PC-9 (cell line): ENCODE measurements around the gene MRC2. TPM values are rescaled to one million over a fixed set of nuclear protein-coding genes. Genes with fewer than 3 reads are reported as not detected.

Source experiments
- BruUV-seq: library from RNA; stranded (reverse); fragments of 400-500 nt; replicated peaks from 2 replicates; lab custom pipeline; 2021; lab: Mats Ljungman, UMichigan
- CTCF ChIA-PET: fragments of 300-600 bp; sonication (Branson Sonifier 250); formaldehyde crosslinking; loops from one replicate; lab custom pipeline; 2022; ENCODE audit warnings: antibody characterized with exemption; lab: Charles Lee
- POLR2A ChIA-PET: fragments of 300-600 bp; sonication (Branson Sonifier 250); formaldehyde crosslinking; loops from one replicate; lab custom pipeline; 2022; ENCODE audit warnings: antibody characterized with exemption; ENCODE audit not compliant: unreplicated experiment; lab: Charles Lee
- DNase-seq, 2 experiments: peaks; one replicate each; pipeline versions ENCODE4 v3.0.0 to v3.0.0-alpha.2; 2015 to 2022; ENCODE audit warnings: mixed read lengths in 1 of 2
- H2AFZ ChIP-seq: fragments of 200-600 bp; sonication (generic); 2 replicates; pipeline ENCODE4 v1.8.1; 2017; ENCODE audit warnings: antibody characterized with exemption
- H3F3A ChIP-seq: fragments of 200-600 bp; sonication (generic); 2 replicates; pipeline ENCODE4 v1.8.1; 2017; ENCODE audit warnings: antibody characterized with exemption, mild to moderate bottlenecking, low read depth; ENCODE audit not compliant: insufficient read depth
- H3K27ac ChIP-seq: fragments of 200-600 bp; sonication (generic); 2 replicates; pipeline ENCODE4 v1.6.1; 2016; ENCODE audit warnings: mixed run types
- H3K27me3 ChIP-seq: fragments of 200-600 bp; sonication (generic); 2 replicates; pipeline ENCODE4 v1.6.1; 2016; ENCODE audit warnings: low read depth, mixed run types; ENCODE audit not compliant: insufficient read depth
- H3K36me3 ChIP-seq: fragments of 200-600 bp; sonication (generic); 2 replicates; pipeline ENCODE4 v1.6.1; 2016; ENCODE audit warnings: low read depth, mixed run types
- H3K4me1 ChIP-seq: fragments of 200-600 bp; sonication (generic); replicated peaks from 2 replicates; pipeline ENCODE4 v1.6.1; 2016; ENCODE audit warnings: mixed run types; ENCODE audit not compliant: insufficient read depth
- H3K4me2 ChIP-seq: fragments of 200-600 bp; sonication (generic); 2 replicates; pipeline ENCODE4 v1.6.1; 2017; ENCODE audit warnings: mixed run types
- H3K4me3 ChIP-seq: fragments of 200-600 bp; sonication (generic); 2 replicates; pipeline ENCODE4 v1.6.1; 2016; ENCODE audit warnings: mixed run types
- H3K79me2 ChIP-seq: fragments of 200-600 bp; sonication (generic); 2 replicates; pipeline ENCODE4 v1.6.1; 2017; ENCODE audit warnings: low read depth, mixed run types
- H3K9me2 ChIP-seq: fragments of 200-600 bp; sonication (generic); 2 replicates; pipeline ENCODE4 v1.8.1; 2017; ENCODE audit warnings: mild to moderate bottlenecking; ENCODE audit not compliant: insufficient read depth
- H3K9me3 ChIP-seq: fragments of 200-600 bp; sonication (generic); 2 replicates; pipeline ENCODE4 v1.8.1; 2016; ENCODE audit warnings: low read depth; ENCODE audit not compliant: insufficient read depth
- H4K20me1 ChIP-seq: fragments of 200-600 bp; sonication (generic); 2 replicates; pipeline ENCODE4 v1.8.1; 2017; ENCODE audit not compliant: insufficient read depth
- CTCF ChIP-seq: fragments of 200-600 bp; sonication (generic); conservative IDR thresholded peaks from 2 replicates; pipeline ENCODE4 v1.6.1; 2017; ENCODE audit warnings: mixed run types, antibody characterized with exemption, mild to moderate bottlenecking, moderate library complexity
- EZH2 ChIP-seq: fragments of 200-600 bp; sonication (generic); IDR thresholded peaks from 2 replicates; pipeline ENCODE4 v1.8.0; 2017; ENCODE audit warnings: antibody characterized with exemption, low read depth
- intact Hi-C: fragments of 100-400 bp; cut with micrococcal nuclease; formaldehyde crosslinking; loops from one replicate; pipeline ENCODE4 v1.10.0; 2022; ENCODE audit not compliant: unreplicated experiment
- total RNA-seq: library from RNA; stranded (reverse); gene quantifications from 2 replicates; pipeline ENCODE4 v1.2.3, GENCODE V29; 2021

Gene MRC2
- total RNA-seq, 1 experiment from 2014 or later = 1.0 TPM

- no peaks in the 10 kb centered on the region for H3K9me3 ChIP-seq
- no peaks in the 10 kb centered on the region for H3K9me2 ChIP-seq
- no peak overlapping the region for H2AFZ ChIP-seq
- ChIA-PET CTCF (no interaction called here), POLR2A (no interaction called here)
- H3K36me3 ChIP-seq = no peaks in the 10 kb centered on the region
- no peaks in the 10 kb centered on the region; the same call in 1 of the 2 replicates for H3F3A ChIP-seq
- no peak for DNase-seq
- intact Hi-C loops = no loop called here
- no peaks in the 10 kb centered on the region for H3K27me3 ChIP-seq
- TF ChIP-seq EZH2 (no peak), CTCF (no peak)
- H3K27ac ChIP-seq = no peak overlapping the region
- no peaks in the 10 kb centered on the region for H4K20me1 ChIP-seq
- no TSS peak for BruUV-seq
- no peaks in the 10 kb centered on the region for H3K79me2 ChIP-seq
- no peak overlapping the region for H3K4me2 ChIP-seq
- H3K4me1 ChIP-seq = no peaks in the 10 kb centered on the region
- no peak overlapping the region for H3K4me3 ChIP-seq
These were observed 53.1 kb downstream of the MRC2 start for GRCh38 chr17:62680541-62681052.

- Histone ChIP-seq H3F3A (no peaks in the 10 kb centered on the region; the same call in 1 of the 2 replicates), H3K9me3 (no peaks in the 10 kb centered on the region), H4K20me1 (no peaks in the 10 kb centered on the region), H3K9me2 (no peaks in the 10 kb centered on the region), H3K4me1 (no peaks in the 10 kb centered on the region), H3K36me3 (no peaks in the 10 kb centered on the region), H3K79me2 (no peaks in the 10 kb centered on the region), H3K27me3 (no peaks in the 10 kb centered on the region), H2AFZ (no peak overlapping the region), H3K4me2 (no peak overlapping the region), H3K27ac (no peak overlapping the region), H3K4me3 (no peak overlapping the region)
- CTCF ChIA-PET = no interaction called here
- intact Hi-C loops = no loop called here
- DNase-seq = no peak
- no TSS peak for BruUV-seq
- no peak for TF ChIP-seq EZH2
- no peak for TF ChIP-seq CTCF
- POLR2A ChIA-PET = no interaction called here
These were observed 53.8 kb downstream of the MRC2 start for GRCh38 chr17:62681061-62681938.

- BruUV-seq = no TSS peak
- Histone ChIP-seq H3K36me3 (no peaks in the 10 kb centered on the region), H4K20me1 (no peaks in the 10 kb centered on the region), H3K27me3 (no peaks in the 10 kb centered on the region), H3K9me2 (no peaks in the 10 kb centered on the region), H2AFZ (no peak overlapping the region), H3K4me1 (no peaks in the 10 kb centered on the region), H3K79me2 (no peaks in the 10 kb centered on the region), H3F3A (no peaks in the 10 kb centered on the region; the same call in 1 of the 2 replicates), H3K4me3 (no peak overlapping the region), H3K27ac (no peak overlapping the region), H3K9me3 (no peaks in the 10 kb centered on the region), H3K4me2 (no peak overlapping the region)
- DNase-seq = no peak
- intact Hi-C loops = no loop called here
- POLR2A ChIA-PET = no interaction called here
- no peak for TF ChIP-seq EZH2
- no peak for TF ChIP-seq CTCF
- CTCF ChIA-PET = no interaction called here
These were observed 54.5 kb downstream of the MRC2 start for GRCh38 chr17:62681939-62682381.
